Nephron progenitor cell (in vitro differentiated cells): ENCODE data around the gene OXSM.

ENCODE experiments used
- DNase-seq: peaks from one replicate; pipeline ENCODE4 v3.0.0; 2021
- H3K27ac Mint-ChIP-seq: 2 replicates; pipeline ENCODE4 v1.8.0; 2021; ENCODE audit warnings: mild to moderate bottlenecking, moderate library complexity, mixed read lengths
- H3K27me3 Mint-ChIP-seq: 2 replicates; pipeline ENCODE4 v1.8.0; 2021; ENCODE audit warnings: mild to moderate bottlenecking, low read depth, mixed read lengths; ENCODE audit not compliant: poor library complexity
- H3K36me3 Mint-ChIP-seq: 2 replicates; pipeline ENCODE4 v1.8.0; 2021; ENCODE audit warnings: low read depth, mixed read lengths
- H3K4me1 Mint-ChIP-seq: 2 replicates; pipeline ENCODE4 v1.8.0; 2021; ENCODE audit warnings: mixed read lengths
- H3K4me3 Mint-ChIP-seq: 2 replicates; pipeline ENCODE4 v1.8.0; 2021; ENCODE audit warnings: mild to moderate bottlenecking, moderate library complexity, mixed read lengths
- H3K9me3 Mint-ChIP-seq: 2 replicates; pipeline ENCODE4 v1.8.0; 2021; ENCODE audit warnings: mild to moderate bottlenecking, moderate library complexity, mixed read lengths
- CTCF ChIP-seq: fragments of 200-600 bp; sonication (generic); IDR thresholded peaks from 2 replicates; pipeline ENCODE4 v1.5.0; 2021; ENCODE audit warnings: antibody characterized with exemption

Gene OXSM

GRCh38 chr3:25812644-25813043, 22.8 kb downstream of the OXSM start:
- no peak overlapping the region for H3K4me3 Mint-ChIP-seq
- peaks cover 15% of the 10 kb centered on the region for H3K9me3 Mint-ChIP-seq
- H3K27me3 Mint-ChIP-seq: peaks cover 3% of the 10 kb centered on the region
- no peak overlapping the region for H3K27ac Mint-ChIP-seq
- no peak for TF ChIP-seq CTCF
- no peaks in the 10 kb centered on the region for H3K36me3 Mint-ChIP-seq
- H3K4me1 Mint-ChIP-seq: no peaks in the 10 kb centered on the region
- no peak for DNase-seq

GRCh38 chr3:25817107-25817506, 27.2 kb downstream of the OXSM start:
- H3K27me3 Mint-ChIP-seq: no peaks in the 10 kb centered on the region
- no peak overlapping the region for H3K27ac Mint-ChIP-seq
- H3K4me1 Mint-ChIP-seq: no peaks in the 10 kb centered on the region
- H3K36me3 Mint-ChIP-seq: no peaks in the 10 kb centered on the region
- no peak for TF ChIP-seq CTCF
- peaks cover 15% of the 10 kb centered on the region for H3K9me3 Mint-ChIP-seq
- no peak for DNase-seq
- H3K4me3 Mint-ChIP-seq: no peak overlapping the region

- H3K4me1 Mint-ChIP-seq: no peaks in the 10 kb centered on the region
- H3K27ac Mint-ChIP-seq: no peak overlapping the region
- no peaks in the 10 kb centered on the region for H3K27me3 Mint-ChIP-seq
- DNase-seq: no peak
- no peaks in the 10 kb centered on the region for H3K36me3 Mint-ChIP-seq
- TF ChIP-seq CTCF: no peak
- H3K4me3 Mint-ChIP-seq: no peak overlapping the region
- H3K9me3 Mint-ChIP-seq: peaks cover 15% of the 10 kb centered on the region
These were observed 27.7 kb downstream of the OXSM start for GRCh38 chr3:25817638-25818037.

- Mint-ChIP-seq H3K4me1 (peaks cover under 1% of the 10 kb centered on the region), H3K9me3 (peaks cover 15% of the 10 kb centered on the region), H3K27ac (no peak overlapping the region), H3K27me3 (no peaks in the 10 kb centered on the region), H3K4me3 (no peak overlapping the region), H3K36me3 (no peaks in the 10 kb centered on the region)
- no peak for TF ChIP-seq CTCF
- DNase-seq: no peak
These were observed 28.4 kb downstream of the OXSM start for GRCh38 chr3:25818335-25818734.

GRCh38 chr3:25820366-25820765, 30.5 kb downstream of the OXSM start:
- no peaks in the 10 kb centered on the region for H3K36me3 Mint-ChIP-seq
- H3K27me3 Mint-ChIP-seq: no peaks in the 10 kb centered on the region
- H3K27ac Mint-ChIP-seq: no peak overlapping the region
- no peak overlapping the region for H3K4me3 Mint-ChIP-seq
- H3K4me1 Mint-ChIP-seq: peaks cover 4% of the 10 kb centered on the region
- TF ChIP-seq CTCF: no peak
- peaks cover 11% of the 10 kb centered on the region for H3K9me3 Mint-ChIP-seq
- DNase-seq: no peak

- H3K27me3 Mint-ChIP-seq: no peaks in the 10 kb centered on the region
- no peak for DNase-seq
- H3K36me3 Mint-ChIP-seq: no peaks in the 10 kb centered on the region
- H3K4me1 Mint-ChIP-seq: peaks cover 4% of the 10 kb centered on the region
- no peak for TF ChIP-seq CTCF
- H3K4me3 Mint-ChIP-seq: no peak overlapping the region
- no peak overlapping the region for H3K27ac Mint-ChIP-seq
- H3K9me3 Mint-ChIP-seq: peaks cover 5% of the 10 kb centered on the region
These were observed 31.1 kb downstream of the OXSM start for GRCh38 chr3:25820816-25821486.
